ENCODE results near the gene PSD.

PSD gene

GRCh38 chr10:102411341-102412255, 7.0 kb downstream of the PSD start:
- H3K36me3 ChIP-seq (ENCODE audit: insufficient read depth, low read length) = no peaks in the 10 kb centered on the region
- H3K4me3 ChIP-seq = no peak overlapping the region
- DNase-seq (ENCODE audit: low read depth, low spot score) = no peak
- no peaks in the 10 kb centered on the region for H3K9me3 ChIP-seq (ENCODE audit: low read depth, low read length)
- TF ChIP-seq EZH2 (IDR thresholded peaks at IDR 0.05) = no peak
- TF ChIP-seq POLR2AphosphoS5 (IDR thresholded peaks at IDR 0.05; ENCODE audit: borderline replicate concordance, low read depth, low read length) = no peak
- no peak for TF ChIP-seq FOXP2 (optimal IDR thresholded peaks at IDR 0.05; ENCODE audit: control extremely low read depth, extremely low read length, insufficient read depth)
- H3K27ac ChIP-seq = no peak overlapping the region
- H3K9ac ChIP-seq (ENCODE audit: insufficient read length) = no peak overlapping the region

- H3K36me3 ChIP-seq (ENCODE audit: insufficient read depth, low read length) = no peaks in the 10 kb centered on the region
- no peak for DNase-seq (ENCODE audit: low read depth, low spot score)
- TF ChIP-seq EZH2 (IDR thresholded peaks at IDR 0.05) (no peak), POLR2AphosphoS5 (IDR thresholded peaks at IDR 0.05; ENCODE audit: borderline replicate concordance, low read depth, low read length) (peak; percentile 49; the same call in 1 of the 2 replicates), FOXP2 (optimal IDR thresholded peaks at IDR 0.05; ENCODE audit: control extremely low read depth, extremely low read length, insufficient read depth) (no peak)
- peak overlapping the region; percentile 71 for H3K4me3 ChIP-seq
- H3K27ac ChIP-seq = peak overlapping the region; percentile 19; the same call in 1 of the 2 replicates
- no peak overlapping the region for H3K9ac ChIP-seq (ENCODE audit: insufficient read length)
- H3K9me3 ChIP-seq (ENCODE audit: low read depth, low read length) = no peaks in the 10 kb centered on the region
These were observed 8.0 kb downstream of the PSD start for GRCh38 chr10:102410429-102411073.

- Histone ChIP-seq H3K9ac (ENCODE audit: insufficient read length) (no peak overlapping the region), H3K27ac (peak overlapping the region; percentile 19; the same call in 1 of the 2 replicates), H3K36me3 (ENCODE audit: insufficient read depth, low read length) (no peaks in the 10 kb centered on the region), H3K4me3 (peak overlapping the region; percentile 71), H3K9me3 (ENCODE audit: low read depth, low read length) (no peaks in the 10 kb centered on the region)
- no peak for DNase-seq (ENCODE audit: low read depth, low spot score)
- TF ChIP-seq POLR2AphosphoS5 (IDR thresholded peaks at IDR 0.05; ENCODE audit: borderline replicate concordance, low read depth, low read length) = no peak
- TF ChIP-seq FOXP2 (optimal IDR thresholded peaks at IDR 0.05; ENCODE audit: control extremely low read depth, extremely low read length, insufficient read depth) = no peak
These were observed 8.8 kb downstream of the PSD start for GRCh38 chr10:102409604-102410428.

- TF ChIP-seq EZH2 (IDR thresholded peaks at IDR 0.05) (no peak), POLR2AphosphoS5 (IDR thresholded peaks at IDR 0.05; ENCODE audit: borderline replicate concordance, low read depth, low read length) (no peak), FOXP2 (optimal IDR thresholded peaks at IDR 0.05; ENCODE audit: control extremely low read depth, extremely low read length, insufficient read depth) (no peak)
- H3K9me3 ChIP-seq (ENCODE audit: low read depth, low read length) = no peaks in the 10 kb centered on the region
- no peak overlapping the region for H3K27ac ChIP-seq
- DNase-seq (ENCODE audit: low read depth, low spot score) = no peak
- H3K4me3 ChIP-seq = peak overlapping the region; percentile 71
- no peaks in the 10 kb centered on the region for H3K36me3 ChIP-seq (ENCODE audit: insufficient read depth, low read length)
- no peak overlapping the region for H3K9ac ChIP-seq (ENCODE audit: insufficient read length)
These were observed 9.6 kb downstream of the PSD start for GRCh38 chr10:102408728-102409603.

- peak overlapping the region; percentile 71 for H3K4me3 ChIP-seq
- no peak overlapping the region for H3K9ac ChIP-seq (ENCODE audit: insufficient read length)
- no peak for DNase-seq (ENCODE audit: low read depth, low spot score)
- no peak overlapping the region for H3K27ac ChIP-seq
- H3K36me3 ChIP-seq (ENCODE audit: insufficient read depth, low read length) = no peaks in the 10 kb centered on the region
- H3K9me3 ChIP-seq (ENCODE audit: low read depth, low read length) = no peaks in the 10 kb centered on the region
- TF ChIP-seq FOXP2 (optimal IDR thresholded peaks at IDR 0.05; ENCODE audit: control extremely low read depth, extremely low read length, insufficient read depth) (no peak), POLR2AphosphoS5 (IDR thresholded peaks at IDR 0.05; ENCODE audit: borderline replicate concordance, low read depth, low read length) (no peak), EZH2 (IDR thresholded peaks at IDR 0.05) (no peak)
These were observed 10.4 kb downstream of the PSD start for GRCh38 chr10:102408131-102408727.

- Histone ChIP-seq H3K4me3 (no peak overlapping the region), H3K9me3 (ENCODE audit: low read depth, low read length) (no peaks in the 10 kb centered on the region), H3K9ac (ENCODE audit: insufficient read length) (no peak overlapping the region), H3K27ac (no peak overlapping the region), H3K36me3 (ENCODE audit: insufficient read depth, low read length) (no peaks in the 10 kb centered on the region)
- no peak for DNase-seq (ENCODE audit: low read depth, low spot score)
- TF ChIP-seq FOXP2 (optimal IDR thresholded peaks at IDR 0.05; ENCODE audit: control extremely low read depth, extremely low read length, insufficient read depth) (no peak), EZH2 (IDR thresholded peaks at IDR 0.05) (no peak), POLR2AphosphoS5 (IDR thresholded peaks at IDR 0.05; ENCODE audit: borderline replicate concordance, low read depth, low read length) (no peak)
These were observed 11.0 kb downstream of the PSD start for GRCh38 chr10:102407425-102408130.

Measured in SK-N-MC (cell line).